GM12864 (cell line): ENCODE measurements around the gene ARHGEF10L.

Experiments used
- DNase-seq: peaks from one replicate; pipeline ENCODE4 v3.0.0-alpha.2; 2011; ENCODE audit warnings: low read depth
- H3K4me3 ChIP-seq: 2 replicates; pipeline ENCODE4 v1.5.1; 2011; ENCODE audit warnings: mild to moderate bottlenecking, low read depth, low read length, control low read depth
- TF ChIP-seq, protein P1 (sequence below): IDR thresholded peaks from 2 replicates; pipeline ENCODE4 v1.5.1; 2011; ENCODE audit warnings: low read depth, mild to moderate bottlenecking, moderate library complexity, low read length, control low read depth, inconsistent platforms; ENCODE audit errors: missing control alignments

ARHGEF10L gene

GRCh38 chr1:17682400-17682799, 142.9 kb downstream of the ARHGEF10L start:
- TF ChIP-seq, protein P1, sequence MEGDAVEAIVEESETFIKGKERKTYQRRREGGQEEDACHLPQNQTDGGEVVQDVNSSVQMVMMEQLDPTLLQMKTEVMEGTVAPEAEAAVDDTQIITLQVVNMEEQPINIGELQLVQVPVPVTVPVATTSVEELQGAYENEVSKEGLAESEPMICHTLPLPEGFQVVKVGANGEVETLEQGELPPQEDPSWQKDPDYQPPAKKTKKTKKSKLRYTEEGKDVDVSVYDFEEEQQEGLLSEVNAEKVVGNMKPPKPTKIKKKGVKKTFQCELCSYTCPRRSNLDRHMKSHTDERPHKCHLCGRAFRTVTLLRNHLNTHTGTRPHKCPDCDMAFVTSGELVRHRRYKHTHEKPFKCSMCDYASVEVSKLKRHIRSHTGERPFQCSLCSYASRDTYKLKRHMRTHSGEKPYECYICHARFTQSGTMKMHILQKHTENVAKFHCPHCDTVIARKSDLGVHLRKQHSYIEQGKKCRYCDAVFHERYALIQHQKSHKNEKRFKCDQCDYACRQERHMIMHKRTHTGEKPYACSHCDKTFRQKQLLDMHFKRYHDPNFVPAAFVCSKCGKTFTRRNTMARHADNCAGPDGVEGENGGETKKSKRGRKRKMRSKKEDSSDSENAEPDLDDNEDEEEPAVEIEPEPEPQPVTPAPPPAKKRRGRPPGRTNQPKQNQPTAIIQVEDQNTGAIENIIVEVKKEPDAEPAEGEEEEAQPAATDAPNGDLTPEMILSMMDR: no peak
- no peak overlapping the region for H3K4me3 ChIP-seq
- no peak for DNase-seq

DNA sequence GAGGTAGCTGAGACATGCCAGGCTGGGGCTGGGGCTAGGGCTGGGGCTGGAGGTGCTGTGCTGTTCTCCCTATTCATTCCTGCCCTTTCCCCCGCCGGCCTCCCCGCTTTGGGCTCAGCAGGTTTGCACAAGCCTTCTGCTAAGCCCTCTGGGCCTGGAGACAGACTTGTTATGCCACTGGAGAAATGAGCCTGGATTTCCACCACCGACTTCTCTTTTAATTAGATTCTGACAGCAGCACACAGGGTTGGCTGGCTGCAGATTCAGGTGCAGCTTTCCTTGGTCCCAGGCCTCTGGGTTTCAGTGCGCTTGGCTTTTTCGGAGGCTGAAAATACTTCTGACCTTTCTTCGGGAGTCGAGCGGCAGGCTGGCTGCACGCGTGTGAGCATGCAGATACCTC, 144.1 kb downstream of the ARHGEF10L start:
- TF ChIP-seq, protein P1: no peak
- DNase-seq: no peak
- no peak overlapping the region for H3K4me3 ChIP-seq

DNA sequence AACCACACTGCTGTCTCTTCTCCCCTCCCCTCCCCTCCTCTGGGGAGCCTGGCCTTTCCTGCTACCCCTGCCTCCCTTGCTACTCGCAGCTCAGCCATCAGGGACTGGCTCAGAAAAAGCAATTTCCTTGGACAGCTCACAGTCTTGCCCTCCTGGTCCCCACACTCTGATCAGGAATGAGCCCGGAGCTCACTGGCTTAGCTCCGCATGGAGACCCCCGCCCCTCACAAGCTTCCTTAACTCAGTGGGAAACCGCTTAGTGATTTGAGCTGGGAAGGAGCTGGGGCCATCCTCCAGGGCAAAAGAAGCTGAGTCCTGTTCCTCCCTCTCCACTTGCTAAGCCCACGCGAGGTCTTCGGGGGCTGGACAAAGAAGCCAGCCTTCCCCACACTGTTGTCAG, 145.3 kb downstream of the ARHGEF10L start:
- DNase-seq: no peak
- TF ChIP-seq, protein P1: no peak
- no peak overlapping the region for H3K4me3 ChIP-seq

GRCh38 chr1:17686258-17686657, 146.8 kb downstream of the ARHGEF10L start:
- TF ChIP-seq, protein P1: no peak
- no peak for DNase-seq

DNA sequence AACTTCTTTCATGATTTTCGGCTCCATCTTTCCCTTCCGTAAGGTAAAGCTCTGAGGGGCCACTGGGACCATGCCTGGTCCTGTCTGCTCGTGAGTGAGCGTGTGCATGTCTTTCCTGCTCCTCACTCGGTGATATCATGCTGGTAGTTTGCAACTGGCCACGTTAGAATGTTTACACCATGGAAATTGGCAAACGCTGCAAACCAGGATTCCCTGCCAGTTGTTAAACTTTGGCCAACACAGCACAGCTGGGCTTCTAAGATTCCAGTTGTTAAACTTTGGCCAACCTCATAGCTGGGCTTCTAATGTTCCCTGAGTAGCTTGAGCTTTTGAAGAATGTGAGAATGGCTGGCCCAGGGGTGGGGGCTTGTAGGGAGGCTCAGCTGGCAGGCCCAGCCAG, 147.6 kb downstream of the ARHGEF10L start:
- H3K4me3 ChIP-seq: no peak overlapping the region
- TF ChIP-seq, protein P1: no peak
- no peak for DNase-seq

More at GRCh38 chr1:17686258-17686657, 146.8 kb downstream of the ARHGEF10L start:
- no peak overlapping the region for H3K4me3 ChIP-seq

- TF ChIP-seq, protein P1: no peak
- H3K4me3 ChIP-seq: no peak overlapping the region
- no peak for DNase-seq
Observed at GRCh38 chr1:17688217-17688810, 148.8 kb downstream of the ARHGEF10L start.

GRCh38 chr1:17689011-17689410, 149.5 kb downstream of the ARHGEF10L start:
- H3K4me3 ChIP-seq: no peak overlapping the region
- no peak for DNase-seq
- TF ChIP-seq, protein P1: no peak
